GM12878 (cell line): ENCODE data around the gene PRRC2B. TPM values are rescaled to one million over a fixed set of nuclear protein-coding genes. Genes with fewer than 3 reads are reported as not detected.

Experiments
- ATAC-seq: fragments of 200-7000 bp; cut with Tn5 transposase; 3 replicates; pipeline ENCODE4 v1.9.1; 2020; ENCODE audit warnings: mild to moderate bottlenecking, moderate library complexity
- BruUV-seq: library from RNA; stranded (reverse); fragments of 400-500 nt; replicated peaks from 2 replicates; lab custom pipeline; 2021; lab: Mats Ljungman, UMichigan
- CTCF ChIA-PET: fragments of 300-600 bp; sonication (Branson Sonifier 250); formaldehyde crosslinking; extraction: SDS; loops from one replicate; lab custom pipeline; 2021; ENCODE audit warnings: inconsistent platforms; lab: Yijun Ruan, JAX
- POLR2A ChIA-PET: fragments of 350-600 bp; formaldehyde crosslinking; extraction: SDS; loops from one replicate; lab custom pipeline; 2021; ENCODE audit warnings: inconsistent platforms; lab: Charles Lee
- RAD21 ChIA-PET: fragments of 300-600 bp; sonication (Branson Sonifier 250); formaldehyde crosslinking; loops from one replicate; lab custom pipeline; 2023; ENCODE audit warnings: antibody characterized with exemption; ENCODE audit not compliant: unreplicated experiment; lab: Charles Lee
- SMC1A ChIA-PET: fragments of 300-600 bp; sonication (Branson Sonifier 250); formaldehyde crosslinking; loops from one replicate; lab custom pipeline; 2023; ENCODE audit not compliant: unreplicated experiment, uncharacterized antibody; lab: Charles Lee
- DNase-seq: peaks from one replicate; pipeline ENCODE4 v3.0.0-alpha.2; 2011; ENCODE audit warnings: low read depth, low spot score
- FAIRE-seq: peaks from 3 replicates; lab custom pipeline; 2011; peaks lifted over from hg19 to GRCh38; lab: Jason Lieb, UNC
- H2AFZ ChIP-seq: 2 replicates; pipeline ENCODE4 v1.6.0; 2011; ENCODE audit warnings: low read depth, low read length, control low read depth; ENCODE audit not compliant: control insufficient read depth
- H3K27ac ChIP-seq: 2 replicates; pipeline ENCODE4 v1.5.1; 2011; ENCODE audit warnings: control low read depth; ENCODE audit not compliant: control insufficient read depth, insufficient read depth
- H3K27me3 ChIP-seq, 2 experiments: replicated peaks in 1 of 2; 2 replicates each; pipeline versions ENCODE4 v1.6.0 to v1.6.1; 2011; ENCODE audit warnings: low read length in 1 of 2; ENCODE audit not compliant: control insufficient read depth in 2 of 2, insufficient read depth in 2 of 2
- H3K36me3 ChIP-seq, 2 experiments: 2 replicates each; pipeline ENCODE4 v1.5.1; 2011; ENCODE audit warnings: low read length in 1 of 2; ENCODE audit not compliant: control insufficient read depth in 2 of 2, insufficient read depth in 2 of 2
- H3K4me1 ChIP-seq: 2 replicates; pipeline ENCODE4 v1.6.1; 2011; ENCODE audit warnings: mild to moderate bottlenecking, low read length, moderate library complexity, mixed read lengths; ENCODE audit not compliant: control insufficient read depth, insufficient read depth
- H3K4me2 ChIP-seq: 2 replicates; pipeline ENCODE4 v1.6.0; 2011; ENCODE audit warnings: control low read depth; ENCODE audit not compliant: control insufficient read depth, insufficient read depth
- H3K4me3 ChIP-seq: fragments of 200-600 bp; sonication (generic); 2 replicates; pipeline ENCODE4 v1.5.1; 2016
- H3K79me2 ChIP-seq: 2 replicates; pipeline ENCODE4 v1.6.0; 2011; ENCODE audit warnings: low read length; ENCODE audit not compliant: control insufficient read depth, insufficient read depth
- H3K9ac ChIP-seq: 2 replicates; pipeline ENCODE4 v1.8.0; 2011; ENCODE audit warnings: low read length, control low read depth, mixed read lengths; ENCODE audit not compliant: control insufficient read depth, insufficient read depth
- H3K9me3 ChIP-seq: replicated peaks from 3 replicates; pipeline ENCODE4 v1.5.1; 2011; ENCODE audit warnings: mild to moderate bottlenecking, low read length; ENCODE audit not compliant: control insufficient read depth, insufficient read depth
- H4K20me1 ChIP-seq: 2 replicates; pipeline ENCODE4 v1.6.0; 2011; ENCODE audit not compliant: control insufficient read depth, insufficient read depth
- ATF2 ChIP-seq: IDR thresholded peaks from 2 replicates; pipeline ENCODE4 v1.6.1; 2012; ENCODE audit warnings: low read length, inconsistent platforms
- IKZF1 ChIP-seq: fragments of 450-650 bp; conservative IDR thresholded peaks from 2 replicates; pipeline ENCODE4 v1.6.1; 2017; ENCODE audit warnings: antibody characterized with exemption, mild to moderate bottlenecking
- IRF3 ChIP-seq: fragments of 450-650 bp; IDR thresholded peaks from 2 replicates; pipeline ENCODE4 v1.6.1; 2014; ENCODE audit warnings: mild to moderate bottlenecking
- TBL1XR1 ChIP-seq: IDR thresholded peaks from 2 replicates; pipeline ENCODE4 v1.6.1; 2012; ENCODE audit warnings: low read depth, low read length, improper control_type of control experiment
- WGBS: methylation state at CpG from one replicate; pipeline ENCODE4 v1.1.6; 2016; ENCODE audit warnings: low lambda C conversion rate; ENCODE audit not compliant: insufficient replicate concordance, insufficient coverage; ENCODE audit errors: missing lambda C conversion rate; 5-methylcytosine and 5-hydroxymethylcytosine counted together
- in situ Hi-C: fragments of 300-500 bp; cut with MboI; formaldehyde crosslinking; loops from 9 replicates; pipeline ENCODE4 v1.14.3; 2018; ENCODE audit warnings: mixed read lengths
- intact Hi-C: fragments of 100-400 bp; cut with micrococcal nuclease; formaldehyde crosslinking; loops from one replicate; pipeline ENCODE4 v1.14.2; 2022; ENCODE audit not compliant: unreplicated experiment
- polyA plus RNA-seq, 11 experiments: library from polyadenylated mRNA; depleted of rRNA in 4 of 11; unstranded in 6 of 11; stranded (reverse) in 5 of 11; fragments of >200 nt; fragmentation: Nextera tagmentation in 4 of 11; fragmentation: Illumina TruSeq in 1 of 11; extraction: Ambion mirVana in 4 of 11; extraction: Trizol in 1 of 11; gene quantifications; 1 replicate in 1 of 11; 2 replicates in 10 of 11; pipeline versions ENCODE4 v1.2.1 to v1.2.3, GENCODE V29; 2011 to 2016; ENCODE audit warnings: inconsistent platforms in 2 of 11, missing spikeins in 2 of 11, low read depth in 1 of 11
- total RNA-seq, 4 experiments: library from RNA; depleted of rRNA in 3 of 4; stranded (reverse); fragments of >200 nt in 3 of 4; fragmentation: Illumina TruSeq in 1 of 4; extraction: Trizol in 1 of 4; gene quantifications; 2 replicates each; pipeline versions ENCODE4 v1.2.1 to v1.2.3, GENCODE V29; 2013 to 2021

The PRRC2B gene
- total and polyA plus RNA-seq, 10 of the 15 experiments (the other 5 are each of a cell fraction or from before 2014, with no cell fraction given) = 0.84 to 155 (median 28.7) TPM

GRCh38 chr9:131365546-131365945, 28.3 kb upstream of the PRRC2B start:
- DNase-seq = no peak
- H3K79me2 ChIP-seq = no peaks in the 10 kb centered on the region
- SMC1A ChIA-PET = no interaction called here
- H4K20me1 ChIP-seq = no peaks in the 10 kb centered on the region
- no peaks in the 10 kb centered on the region for H3K36me3 ChIP-seq
- H3K4me2 ChIP-seq = no peak overlapping the region
- CTCF ChIA-PET = no interaction called here
- no peak overlapping the region for H3K4me3 ChIP-seq
- intact Hi-C loops (no loop called here), in situ Hi-C loops (no loop called here)
- WGBS = 32% methylated on average over 1 of the region's 1 CpG
- RAD21 ChIA-PET = interaction anchor here (2.0 kb wide), 1 partner anchor 33 kb away, joined by 5 read pairs; no protein-coding TSS in a partner anchor
- ATAC-seq = no peak
- H3K9ac ChIP-seq = no peak overlapping the region
- H3K27me3 ChIP-seq = no peaks in the 10 kb centered on the region
- POLR2A ChIA-PET = no interaction called here
- no peaks in the 10 kb centered on the region for H3K4me1 ChIP-seq
- no TSS peak for BruUV-seq
- H3K9me3 ChIP-seq = no peaks in the 10 kb centered on the region
- TF ChIP-seq ATF2 (no peak), IKZF1 (no peak), IRF3 (no peak), TBL1XR1 (no peak)
- H2AFZ ChIP-seq = no peak overlapping the region
- no peak for FAIRE-seq
- H3K27ac ChIP-seq = no peak overlapping the region
